Hematopoietic multipotent progenitor cell treated with erythropoietin and hydrocortisone succinate and interleukin-3 and kit ligand, for 6 days (in vitro differentiated cells): ENCODE data around the gene UFC1.
A peak's percentile ranks its signal among the peaks of the same experiment; 100 is the strongest.
"Not testable (repeated sequence)": the region's sequence is repeated elsewhere in the genome, so short reads cannot be mapped to it uniquely, and the experiment has no call there.

Experiments
- DNase-seq: peaks from one replicate; pipeline ENCODE4 v3.0.0-alpha.2; 2015

Gene UFC1

GRCh38 chr1:161153682-161154337 is at the start of gene UFC1:
UFC1 (plus strand) TSS chr1:161153978; CDS start chr1:161153998, 20 bp downstream.
- peak; percentile 97 for DNase-seq

- no peak for DNase-seq
These were observed 47.3 kb upstream of the UFC1 start for GRCh38 chr1:161106431-161106830.

- DNase-seq, result no peak
These were observed 42.7 kb upstream of the UFC1 start for GRCh38 chr1:161111117-161111516.

- peak; percentile 37 for DNase-seq
These were observed 42.3 kb upstream of the UFC1 start for GRCh38 chr1:161111527-161111926.

- DNase-seq, result no peak
These were observed 39.9 kb upstream of the UFC1 start for GRCh38 chr1:161113915-161114314.

- no peak for DNase-seq
These were observed 39.2 kb upstream of the UFC1 start for GRCh38 chr1:161114556-161114955.

GRCh38 chr1:161115132-161115711 is 38.6 kb upstream of the UFC1 start:
- no peak for DNase-seq

GRCh38 chr1:161115961-161116360 is 37.8 kb upstream of the UFC1 start:
- not testable (repeated sequence) for DNase-seq

- peak; percentile 91 for DNase-seq
These were observed 35.8 kb upstream of the UFC1 start, which contains the start of the genes NIT1 and PFDN2 for GRCh38 chr1:161117759-161118581. NIT1 (plus strand) TSS chr1:161118105; CDS start chr1:161118177, 72 bp downstream. PFDN2 (minus strand) TSS chr1:161118037; CDS start chr1:161118026, 11 bp downstream.

GRCh38 chr1:161119092-161119903 is 34.5 kb upstream of the UFC1 start:
- peak; percentile 90 for DNase-seq

- DNase-seq, result no peak
These were observed 32.6 kb upstream of the UFC1 start for GRCh38 chr1:161121042-161121650.

GRCh38 chr1:161121834-161122233 is 31.9 kb upstream of the UFC1 start:
- no peak for DNase-seq

GRCh38 chr1:161122967-161123366 is 30.8 kb upstream of the UFC1 start:
- no peak for DNase-seq

GRCh38 chr1:161127649-161128048 is 26.1 kb upstream of the UFC1 start:
- DNase-seq, result peak; percentile 37

GRCh38 chr1:161128591-161129420 is 25.0 kb upstream of the UFC1 start:
- DNase-seq, result no peak

GRCh38 chr1:161130266-161130665 is 23.5 kb upstream of the UFC1 start:
- DNase-seq, result no peak

GRCh38 chr1:161131523-161132409 is 22.0 kb upstream of the UFC1 start:
- peak; percentile 31 for DNase-seq

- DNase-seq, result peak; percentile 99
These were observed 21.2 kb upstream of the UFC1 start, which contains the start of gene DEDD for GRCh38 chr1:161132410-161133219. DEDD (minus strand) TSS chr1:161132667; CDS start chr1:161124462, 8,205 bp downstream.

- peak; percentile 20 for DNase-seq
These were observed 20.5 kb upstream of the UFC1 start for GRCh38 chr1:161133220-161133740.
